ENCODE measurements around the gene LCN2.

- TF ChIP-seq, protein P1, sequence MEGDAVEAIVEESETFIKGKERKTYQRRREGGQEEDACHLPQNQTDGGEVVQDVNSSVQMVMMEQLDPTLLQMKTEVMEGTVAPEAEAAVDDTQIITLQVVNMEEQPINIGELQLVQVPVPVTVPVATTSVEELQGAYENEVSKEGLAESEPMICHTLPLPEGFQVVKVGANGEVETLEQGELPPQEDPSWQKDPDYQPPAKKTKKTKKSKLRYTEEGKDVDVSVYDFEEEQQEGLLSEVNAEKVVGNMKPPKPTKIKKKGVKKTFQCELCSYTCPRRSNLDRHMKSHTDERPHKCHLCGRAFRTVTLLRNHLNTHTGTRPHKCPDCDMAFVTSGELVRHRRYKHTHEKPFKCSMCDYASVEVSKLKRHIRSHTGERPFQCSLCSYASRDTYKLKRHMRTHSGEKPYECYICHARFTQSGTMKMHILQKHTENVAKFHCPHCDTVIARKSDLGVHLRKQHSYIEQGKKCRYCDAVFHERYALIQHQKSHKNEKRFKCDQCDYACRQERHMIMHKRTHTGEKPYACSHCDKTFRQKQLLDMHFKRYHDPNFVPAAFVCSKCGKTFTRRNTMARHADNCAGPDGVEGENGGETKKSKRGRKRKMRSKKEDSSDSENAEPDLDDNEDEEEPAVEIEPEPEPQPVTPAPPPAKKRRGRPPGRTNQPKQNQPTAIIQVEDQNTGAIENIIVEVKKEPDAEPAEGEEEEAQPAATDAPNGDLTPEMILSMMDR (IDR thresholded peaks at IDR 0.05; ENCODE audit: low read length): no peak
- no peak for TF ChIP-seq EZH2 (optimal IDR thresholded peaks at IDR 0.05; ENCODE audit: low read depth, low read length)
- no peak for TF ChIP-seq EZH2phosphoT487 (IDR thresholded peaks at IDR 0.05; ENCODE audit: low read length)
Observed at GRCh38 chr9:128120061-128120740, 29.1 kb upstream of the LCN2 start.
